A549 (cell line): ENCODE measurements around the gene PPP4C.

Experiments used
- CTCF ChIP-seq: fragments of >200 bp; sonication (Bioruptor Twin); formaldehyde crosslinking; IDR thresholded peaks from 3 replicates; pipeline ENCODE4 v1.5.1; 2016
- JUNB ChIP-seq: fragments of >200 bp; sonication (Bioruptor Twin); formaldehyde crosslinking; IDR thresholded peaks from 2 replicates; pipeline ENCODE4 v1.6.1; 2016
- NR3C1 ChIP-seq: fragments of >200 bp; sonication (Bioruptor Twin); formaldehyde crosslinking; IDR thresholded peaks from 3 replicates; pipeline ENCODE4 v1.6.1; 2017

- no peak for TF ChIP-seq NR3C1
- no peak for TF ChIP-seq CTCF
- TF ChIP-seq JUNB, result no peak
These were observed 38.6 kb downstream of the PPP4C start for GRCh38 chr16:30114411-30114810.
